Dedifferentiated amniotic fluid mesenchymal stem cell (primary cell): Measurements from ENCODE around the gene IRF1.

Experiments used
- DNase-seq: peaks from one replicate; pipeline ENCODE4 v3.0.0-alpha.2; 2016; ENCODE audit errors: extremely low spot score

The IRF1 gene

GRCh38 chr5:132474881-132475496 is 15.6 kb downstream of the IRF1 start:
- no peak for DNase-seq

DNA sequence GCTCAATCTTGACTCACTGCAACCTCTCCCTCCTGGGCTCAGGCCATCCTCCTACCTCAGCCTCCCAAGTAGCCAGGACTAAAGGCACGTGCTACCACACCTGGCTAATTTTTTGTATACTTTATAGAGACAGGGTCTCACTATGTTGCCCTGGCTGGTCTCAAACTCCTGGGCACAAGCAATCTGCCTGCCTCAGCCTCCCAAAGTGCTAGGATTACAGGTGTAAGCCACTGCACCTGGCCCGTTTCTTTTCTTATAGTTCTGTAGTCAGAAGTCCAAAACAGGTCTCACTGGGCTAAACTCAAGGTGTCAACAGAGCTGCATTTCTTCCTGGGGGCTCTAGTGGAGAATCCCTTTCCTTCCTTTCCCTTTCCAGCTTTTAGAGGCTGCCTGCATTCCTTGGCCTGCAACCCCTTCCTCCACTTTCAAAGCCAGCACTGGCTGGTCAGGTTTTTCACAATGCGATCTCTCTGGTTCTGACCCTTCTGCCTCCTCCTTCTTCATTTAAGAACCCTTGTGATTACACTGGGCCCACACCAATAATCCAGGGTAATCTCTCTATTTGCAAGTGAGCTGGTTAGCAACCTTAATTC is 16.3 kb downstream of the IRF1 start:
- no peak for DNase-seq

DNA sequence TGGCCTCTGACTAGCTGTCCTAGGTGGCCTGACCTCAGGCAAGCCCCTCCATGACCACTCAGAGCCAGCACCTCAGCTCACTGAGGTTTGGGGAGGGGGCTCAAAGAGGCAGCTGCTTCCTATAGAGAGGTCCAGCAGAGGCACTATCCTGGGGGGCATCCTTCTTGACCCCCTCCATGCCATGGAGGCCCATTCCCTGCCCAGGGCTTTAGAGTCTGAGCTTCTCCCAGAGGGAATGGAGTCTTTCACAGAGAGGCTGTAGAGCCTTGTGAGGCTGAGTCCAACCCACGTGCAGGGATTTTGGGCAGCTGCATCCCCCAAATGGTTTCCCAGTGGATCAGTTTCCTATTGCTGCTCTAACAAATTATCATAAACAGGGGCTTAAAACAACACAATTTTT is 16.9 kb downstream of the IRF1 start:
- no peak for DNase-seq

GRCh38 chr5:132473019-132473531 is 17.5 kb downstream of the IRF1 start:
- DNase-seq, result no peak

DNA sequence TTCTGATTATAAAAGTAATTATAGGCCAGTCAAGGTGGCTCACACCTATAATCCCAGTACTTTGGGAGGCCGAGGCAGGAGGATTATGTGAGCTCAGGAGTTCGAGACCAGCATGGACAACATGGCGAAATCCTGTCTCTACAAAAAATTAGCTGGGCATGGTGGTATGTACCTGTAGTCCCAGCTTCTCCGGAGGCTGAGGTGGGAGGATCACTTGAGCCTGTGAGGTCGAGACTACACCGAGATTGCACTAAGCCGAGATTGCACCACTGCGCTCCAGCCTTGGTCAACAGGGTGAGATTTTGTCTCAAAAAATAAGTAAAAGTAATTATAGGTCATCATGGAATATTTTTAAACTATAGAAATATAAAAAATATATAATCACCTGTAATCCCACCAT is 18.1 kb downstream of the IRF1 start:
- no peak for DNase-seq

DNA sequence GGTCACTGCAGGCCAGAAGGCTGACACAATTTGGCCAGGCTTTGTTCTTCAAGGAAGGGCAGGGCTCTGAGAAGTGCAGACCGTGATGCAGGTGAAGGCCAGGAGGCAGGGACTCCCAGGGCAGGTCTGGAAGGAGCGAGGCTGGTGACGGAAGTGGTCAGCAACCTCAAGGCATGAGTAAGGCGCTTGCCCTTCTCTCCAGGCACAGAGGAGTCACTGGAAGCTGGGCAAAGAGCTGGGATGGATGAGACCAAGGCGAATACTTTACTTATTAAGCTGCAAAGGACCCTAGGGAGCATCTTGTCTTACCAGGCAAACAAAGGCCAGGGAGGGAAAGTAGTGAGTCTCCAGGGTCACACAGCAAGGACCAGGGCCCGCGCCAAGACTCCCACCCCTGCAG is 18.6 kb downstream of the IRF1 start:
- DNase-seq, result no peak

DNA sequence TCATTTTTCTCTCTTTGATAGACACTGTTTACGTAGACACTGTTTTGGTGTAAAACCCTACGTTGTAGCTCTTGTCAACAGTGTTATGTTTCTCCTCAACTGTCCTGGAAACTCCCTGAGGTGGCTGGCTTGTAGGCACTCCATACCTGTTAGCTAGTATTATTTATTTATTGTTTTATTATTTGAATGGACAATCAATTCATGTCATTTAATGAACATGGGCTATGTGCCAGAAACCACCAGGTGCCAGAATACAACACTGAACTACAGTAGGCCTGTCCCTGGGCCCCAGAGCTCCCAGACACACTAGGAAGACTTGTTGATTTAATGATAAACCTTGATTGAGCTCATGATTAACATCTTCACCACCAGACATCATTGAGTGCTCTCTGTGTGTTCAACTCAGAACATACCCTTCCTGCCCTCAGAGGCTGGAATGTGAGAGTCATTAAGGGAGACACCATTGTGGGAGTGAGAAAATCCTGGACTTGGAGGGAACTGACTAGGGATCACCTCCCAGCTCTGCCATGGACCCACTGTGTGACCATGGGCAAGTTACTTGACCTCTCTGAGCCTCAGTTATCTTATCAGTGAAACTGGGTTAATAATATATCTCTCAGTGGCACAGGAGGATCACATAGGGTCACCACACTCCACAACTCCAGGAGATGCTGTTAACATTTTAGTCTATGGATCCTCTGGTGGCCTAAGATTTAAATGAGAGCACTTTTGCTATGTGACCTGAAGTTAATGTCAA is 19.2 kb downstream of the IRF1 start:
- DNase-seq, result no peak

GRCh38 chr5:132470596-132470995 is 20.0 kb downstream of the IRF1 start:
- no peak for DNase-seq

DNA sequence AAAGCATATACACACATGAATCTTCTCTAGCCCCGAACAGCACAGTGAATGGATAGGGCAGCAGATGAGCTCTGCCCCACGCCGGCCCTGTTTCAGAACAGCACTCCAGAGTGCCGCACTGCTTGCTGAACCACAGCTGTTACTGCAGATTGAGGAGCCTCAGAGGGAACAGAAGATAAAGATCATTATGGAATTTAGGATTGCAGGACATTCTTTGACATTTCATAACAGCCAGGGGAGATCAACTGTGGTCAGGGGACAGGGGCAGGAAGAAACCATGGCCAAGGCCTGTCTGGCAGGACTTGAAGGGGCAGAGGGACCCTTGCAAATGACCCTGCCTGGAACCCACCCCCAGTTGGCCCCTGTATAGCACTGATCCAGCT is 20.6 kb downstream of the IRF1 start:
- peak; percentile 49 for DNase-seq

- DNase-seq, result no peak
These were observed 21.1 kb downstream of the IRF1 start for GRCh38 chr5:132469380-132470009.

GRCh38 chr5:132468656-132469379 is 21.8 kb downstream of the IRF1 start:
- no peak for DNase-seq

DNA sequence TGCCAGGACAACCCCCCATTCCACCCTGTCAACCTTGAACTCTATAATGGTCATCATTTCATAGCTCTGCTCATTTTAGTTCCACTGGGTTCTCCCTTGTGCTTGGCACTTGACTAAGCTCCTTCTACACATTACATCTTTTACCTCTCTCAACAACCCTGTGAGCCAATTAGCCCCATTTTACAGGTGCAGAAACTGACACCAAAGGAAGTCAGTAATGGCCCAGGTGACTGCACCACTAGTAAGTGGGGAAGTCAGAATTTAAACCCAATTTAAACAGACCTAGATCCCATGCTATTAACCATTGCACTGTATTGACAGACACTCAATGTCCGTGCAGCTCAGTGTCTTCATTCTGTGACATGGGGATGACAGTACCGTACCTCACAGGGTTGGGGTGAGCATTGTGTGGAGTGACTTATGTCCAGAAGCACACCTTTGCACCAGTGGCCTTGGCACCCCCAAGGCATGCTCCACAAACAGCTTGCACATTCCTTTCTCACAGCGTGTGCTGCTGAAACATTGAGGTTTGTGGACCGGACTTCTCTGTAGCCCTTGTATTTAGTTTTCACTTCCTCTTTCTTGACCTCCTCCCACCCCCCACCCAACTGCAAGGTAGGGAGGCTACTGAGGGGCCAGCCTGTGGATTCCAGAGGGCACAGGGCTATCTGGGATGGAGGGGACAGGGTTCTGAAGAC is 23.1 kb downstream of the IRF1 start:
- no peak for DNase-seq

GRCh38 chr5:132466433-132467286 is 23.9 kb downstream of the IRF1 start:
- no peak for DNase-seq

GRCh38 chr5:132465059-132465707 is 25.4 kb downstream of the IRF1 start:
- DNase-seq, result no peak

DNA sequence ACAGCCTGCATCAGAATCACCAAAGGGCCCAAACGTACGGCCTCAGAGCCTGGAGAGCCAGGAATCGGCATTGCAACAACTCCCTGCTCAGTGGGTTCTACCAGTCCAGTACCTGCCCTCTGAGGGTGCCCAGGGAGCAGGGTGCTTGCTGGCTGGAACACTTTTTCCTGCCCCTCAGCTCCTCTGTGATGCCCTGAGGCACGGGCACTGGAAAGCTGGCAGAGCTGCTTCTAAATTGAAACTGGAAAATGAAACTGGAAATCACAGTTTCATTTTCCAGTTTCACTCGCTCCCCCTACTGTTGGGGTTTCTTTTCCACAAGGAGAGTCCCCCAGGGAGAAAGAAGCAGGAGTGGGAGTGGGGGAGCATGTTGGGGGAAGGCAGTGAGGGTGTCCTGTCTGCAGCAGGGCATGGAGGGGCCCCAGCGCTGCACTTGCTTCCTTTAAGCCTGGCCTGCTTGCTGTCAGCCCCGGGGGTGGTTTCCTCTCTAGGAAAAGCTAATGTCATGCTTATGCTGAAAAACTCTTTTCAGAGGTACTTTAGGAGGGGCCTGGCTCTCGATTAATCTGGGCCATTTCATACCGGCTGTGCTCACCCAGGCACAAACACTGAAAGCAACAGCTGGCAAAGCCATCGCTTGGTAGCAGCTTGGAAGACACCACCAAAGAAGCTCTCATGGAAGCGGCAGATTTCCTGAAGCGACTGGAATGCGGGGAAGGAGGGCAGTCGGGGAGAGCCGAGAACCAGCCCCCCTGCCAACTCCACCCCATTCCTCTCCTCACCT is 26.2 kb downstream of the IRF1 start:
- no peak for DNase-seq

GRCh38 chr5:132463811-132464155 is 26.8 kb downstream of the IRF1 start:
- no peak for DNase-seq

GRCh38 chr5:132462856-132463745 is 27.5 kb downstream of the IRF1 start:
- DNase-seq, result no peak

GRCh38 chr5:132462333-132462732 is 28.2 kb downstream of the IRF1 start:
- no peak for DNase-seq
